ENCODE measurements around the gene OR10A7.

- TF ChIP-seq, protein P1, sequence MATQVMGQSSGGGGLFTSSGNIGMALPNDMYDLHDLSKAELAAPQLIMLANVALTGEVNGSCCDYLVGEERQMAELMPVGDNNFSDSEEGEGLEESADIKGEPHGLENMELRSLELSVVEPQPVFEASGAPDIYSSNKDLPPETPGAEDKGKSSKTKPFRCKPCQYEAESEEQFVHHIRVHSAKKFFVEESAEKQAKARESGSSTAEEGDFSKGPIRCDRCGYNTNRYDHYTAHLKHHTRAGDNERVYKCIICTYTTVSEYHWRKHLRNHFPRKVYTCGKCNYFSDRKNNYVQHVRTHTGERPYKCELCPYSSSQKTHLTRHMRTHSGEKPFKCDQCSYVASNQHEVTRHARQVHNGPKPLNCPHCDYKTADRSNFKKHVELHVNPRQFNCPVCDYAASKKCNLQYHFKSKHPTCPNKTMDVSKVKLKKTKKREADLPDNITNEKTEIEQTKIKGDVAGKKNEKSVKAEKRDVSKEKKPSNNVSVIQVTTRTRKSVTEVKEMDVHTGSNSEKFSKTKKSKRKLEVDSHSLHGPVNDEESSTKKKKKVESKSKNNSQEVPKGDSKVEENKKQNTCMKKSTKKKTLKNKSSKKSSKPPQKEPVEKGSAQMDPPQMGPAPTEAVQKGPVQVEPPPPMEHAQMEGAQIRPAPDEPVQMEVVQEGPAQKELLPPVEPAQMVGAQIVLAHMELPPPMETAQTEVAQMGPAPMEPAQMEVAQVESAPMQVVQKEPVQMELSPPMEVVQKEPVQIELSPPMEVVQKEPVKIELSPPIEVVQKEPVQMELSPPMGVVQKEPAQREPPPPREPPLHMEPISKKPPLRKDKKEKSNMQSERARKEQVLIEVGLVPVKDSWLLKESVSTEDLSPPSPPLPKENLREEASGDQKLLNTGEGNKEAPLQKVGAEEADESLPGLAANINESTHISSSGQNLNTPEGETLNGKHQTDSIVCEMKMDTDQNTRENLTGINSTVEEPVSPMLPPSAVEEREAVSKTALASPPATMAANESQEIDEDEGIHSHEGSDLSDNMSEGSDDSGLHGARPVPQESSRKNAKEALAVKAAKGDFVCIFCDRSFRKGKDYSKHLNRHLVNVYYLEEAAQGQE (IDR thresholded peaks at IDR 0.05; ENCODE audit: low read depth, low read length) = no peak
- TF ChIP-seq ATF3 (IDR thresholded peaks at IDR 0.05; ENCODE audit: borderline replicate concordance, extremely low read depth, low read depth, low read length) = no peak
- TF ChIP-seq EZH2 (IDR thresholded peaks at IDR 0.05; ENCODE audit: borderline replicate concordance, control insufficient read depth, low read depth, low read length) = no peak
These were observed 49.4 kb upstream of the OR10A7 start for GRCh38 chr12:55171445-55171844.
